Stomach (tissue), 9 donors: Measurements from ENCODE around the gene CHRND. TPM values are rescaled to one million over a fixed set of nuclear protein-coding genes. Genes with fewer than 3 reads are reported as not detected.
A peak's percentile ranks its signal among the peaks of the same experiment; 100 is the strongest.

Experiments used
- DNase-seq, 2 donors: peaks; one replicate each; pipeline versions ENCODE4 v3.0.0 to v3.0.0-alpha.2; 2013 to 2019
- H3K27ac ChIP-seq, 5 donors: fragments of 200-600 bp in 4 of 5; sonication (generic) in 4 of 5; one replicate each; pipeline ENCODE4 v1.5.1; 2013 to 2019; ENCODE audit warnings: mild to moderate bottlenecking in 1 of 5, moderate library complexity in 1 of 5
- H3K27me3 ChIP-seq, 3 donors: fragments of 200-600 bp; sonication (generic); one replicate each; pipeline ENCODE4 v1.5.1; 2017 to 2019; ENCODE audit warnings: mixed run types in 1 of 3
- H3K36me3 ChIP-seq, 4 donors: fragments of 200-600 bp; sonication (generic); 1 replicate in 3 of 4; 2 replicates in 1 of 4; pipeline ENCODE4 v1.5.1; 2016 to 2019
- H3K4me1 ChIP-seq, 4 donors: fragments of 200-600 bp; sonication (generic); one replicate each; pipeline ENCODE4 v1.5.1; 2016 to 2019
- H3K4me3 ChIP-seq, 4 donors: fragments of 200-600 bp; sonication (generic) in 3 of 4; one replicate each; pipeline ENCODE4 v1.5.1; 2016 to 2019; ENCODE audit warnings: mild to moderate bottlenecking in 1 of 4
- H3K9me3 ChIP-seq, 4 donors: fragments of 200-600 bp; sonication (generic); one replicate each; pipeline ENCODE4 v1.5.1; 2016 to 2019
- EP300 ChIP-seq: sonication (generic); formaldehyde crosslinking; IDR thresholded peaks from one replicate; pipeline ENCODE4 v1.6.1; 2017; ENCODE audit warnings: antibody characterized with exemption
- POLR2A ChIP-seq, 4 donors: fragments of 450-650 bp; IDR thresholded peaks; one replicate each; pipeline ENCODE4 v1.6.1; 2016; ENCODE audit warnings: antibody characterized with exemption in 4 of 4, control low read depth in 2 of 4, mild to moderate bottlenecking in 1 of 4, moderate library complexity in 1 of 4
- POLR2AphosphoS5 ChIP-seq, 3 donors: sonication (generic); formaldehyde crosslinking; IDR thresholded peaks; one replicate each; pipeline ENCODE4 v1.6.1; 2016; ENCODE audit warnings: antibody characterized with exemption in 3 of 3
- WGBS, 5 donors: extraction: QIAGEN DNeasy Blood & Tissue Kit in 3 of 5; methylation state at CpG; one replicate each; pipeline versions ENCODE4 v1.1.5 to v1.1.7; 2013 to 2018; 5-methylcytosine and 5-hydroxymethylcytosine counted together
- intact Hi-C: fragments of 100-400 bp; cut with DNase I; formaldehyde crosslinking; loops from one replicate; pipeline ENCODE4 v1.15.1; 2023; ENCODE audit warnings: low total_unique reads
- polyA plus RNA-seq, 3 donors: library from polyadenylated mRNA; stranded (reverse); fragments of 200-250 nt; gene quantifications; one replicate each; pipeline ENCODE4 v1.2.3, GENCODE V29; 2013
- total RNA-seq, 5 donors: library from RNA; depleted of rRNA; stranded (reverse); fragments of >200 nt; gene quantifications; one replicate each; pipeline versions ENCODE4 v1.1.0 to v1.2.3, GENCODE V29; 2014 to 2016
- TF ChIP-seq, protein P1 (sequence below), 7 experiments: fragments of 450-650 bp in 4 of 7; fragments of 200-600 bp in 3 of 7; sonication (generic) in 3 of 7; IDR thresholded peaks; one replicate each; pipeline ENCODE4 v1.5.1; 2016 to 2019; ENCODE audit warnings: antibody characterized with exemption in 7 of 7, control low read depth in 2 of 7, mild to moderate bottlenecking in 1 of 7
- donor health status: healthy with polysubstance abuse.
- donor health status: Bipolar disorder and iron deficiency.
- donor health status: healthy.

The CHRND gene
- total and polyA plus RNA-seq, 8 donors, result not detected

DNA sequence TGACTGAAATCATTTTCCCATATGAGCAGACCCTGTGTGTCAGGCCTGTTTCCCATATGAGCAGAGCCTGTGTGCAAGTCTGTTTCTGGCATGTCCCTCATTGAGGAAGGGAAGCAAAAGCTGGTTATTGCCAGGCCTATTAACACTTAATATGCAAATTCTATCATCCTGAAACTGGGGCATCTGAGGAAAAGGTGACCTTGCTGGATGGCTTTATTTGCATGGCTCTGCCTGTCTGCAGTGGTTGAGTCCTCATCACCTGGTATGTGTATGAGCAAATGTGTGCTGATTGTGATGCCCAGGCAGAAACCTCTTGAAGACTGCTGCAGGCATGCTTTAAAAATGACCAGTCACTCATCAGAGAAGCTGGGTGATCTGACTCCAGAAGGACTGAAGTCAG is 55.8 kb downstream of the CHRND start:
- Histone ChIP-seq H3K36me3 (peaks cover 4 to 62% (median 55%) of the 10 kb centered on the region in 4 donors), H3K4me1 (peaks cover 10 to 27% (median 15%) of the 10 kb centered on the region in 4 donors), H3K4me3 (no peak overlapping the region), H3K27ac (peak overlapping the region in 3 of 5 donors; percentile 19 to 87 (median 37)), H3K9me3 (peaks cover 0 to 6% (median 0%) of the 10 kb centered on the region in 4 donors), H3K27me3 (no peaks in the 10 kb centered on the region)
- no peak for DNase-seq
- intact Hi-C loops, result no loop called here
- TF ChIP-seq, protein P1, sequence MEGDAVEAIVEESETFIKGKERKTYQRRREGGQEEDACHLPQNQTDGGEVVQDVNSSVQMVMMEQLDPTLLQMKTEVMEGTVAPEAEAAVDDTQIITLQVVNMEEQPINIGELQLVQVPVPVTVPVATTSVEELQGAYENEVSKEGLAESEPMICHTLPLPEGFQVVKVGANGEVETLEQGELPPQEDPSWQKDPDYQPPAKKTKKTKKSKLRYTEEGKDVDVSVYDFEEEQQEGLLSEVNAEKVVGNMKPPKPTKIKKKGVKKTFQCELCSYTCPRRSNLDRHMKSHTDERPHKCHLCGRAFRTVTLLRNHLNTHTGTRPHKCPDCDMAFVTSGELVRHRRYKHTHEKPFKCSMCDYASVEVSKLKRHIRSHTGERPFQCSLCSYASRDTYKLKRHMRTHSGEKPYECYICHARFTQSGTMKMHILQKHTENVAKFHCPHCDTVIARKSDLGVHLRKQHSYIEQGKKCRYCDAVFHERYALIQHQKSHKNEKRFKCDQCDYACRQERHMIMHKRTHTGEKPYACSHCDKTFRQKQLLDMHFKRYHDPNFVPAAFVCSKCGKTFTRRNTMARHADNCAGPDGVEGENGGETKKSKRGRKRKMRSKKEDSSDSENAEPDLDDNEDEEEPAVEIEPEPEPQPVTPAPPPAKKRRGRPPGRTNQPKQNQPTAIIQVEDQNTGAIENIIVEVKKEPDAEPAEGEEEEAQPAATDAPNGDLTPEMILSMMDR (IDR thresholded peaks at IDR 0.05), result no peak
- TF ChIP-seq POLR2AphosphoS5 (IDR thresholded peaks at IDR 0.05), result no peak
- no peak for TF ChIP-seq POLR2A (IDR thresholded peaks at IDR 0.05)
- TF ChIP-seq EP300, result no peak

DNA sequence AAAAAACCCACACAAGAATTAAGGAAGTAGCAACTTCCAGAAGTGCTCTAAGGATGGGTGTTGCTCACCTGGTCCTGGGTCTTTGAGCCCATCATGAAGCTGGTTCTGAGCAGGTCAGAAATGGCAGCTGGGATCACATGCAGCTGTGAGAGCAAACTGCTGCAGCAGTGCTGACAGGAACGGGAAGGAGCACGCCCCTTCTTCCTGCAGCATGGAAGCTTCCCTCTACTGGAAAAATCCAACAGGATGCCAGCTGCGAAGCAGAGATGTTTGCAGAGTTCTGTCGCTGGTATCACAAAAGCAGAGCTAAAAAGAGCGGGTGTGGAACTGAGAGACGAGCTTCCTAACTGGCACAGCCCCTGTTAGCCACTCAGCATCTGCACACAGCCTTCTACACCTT is 58.3 kb downstream of the CHRND start:
- Histone ChIP-seq H3K9me3 (peaks cover 0 to 6% (median 0%) of the 10 kb centered on the region in 4 donors), H3K36me3 (peaks cover 0 to 49% (median 44%) of the 10 kb centered on the region in 4 donors), H3K4me3 (no peak overlapping the region), H3K27me3 (no peaks in the 10 kb centered on the region), H3K27ac (no peak overlapping the region), H3K4me1 (peaks cover 19 to 43% (median 27%) of the 10 kb centered on the region in 4 donors)
- no peak for DNase-seq
- intact Hi-C loops, result no loop called here
- TF ChIP-seq POLR2AphosphoS5 (IDR thresholded peaks at IDR 0.05), result no peak
- WGBS, 5 donors, result 80 to 92% (median 83%) methylated on average over 6 of the region's 6 CpGs

Other genes with a start within 250 kb of the CHRND start
- gene ALPP, start 147.4 kb upstream of the CHRND start, total RNA-seq, result not detected
- gene ALPP, start 147.4 kb upstream of the CHRND start, polyA plus RNA-seq, result not detected
- not detected for gene ALPG, start 119.3 kb upstream of the CHRND start, total RNA-seq
- gene ALPG, start 119.3 kb upstream of the CHRND start, polyA plus RNA-seq, result not detected
- 10 to 100 TPM in 1 of 5 donors, 1 to 10 TPM in 1, not detected in 3; 1.4 to 12.3 TPM for gene ALPI, start 70.0 kb upstream of the CHRND start, total RNA-seq
- not detected for gene ALPI, start 70.0 kb upstream of the CHRND start, polyA plus RNA-seq
- gene ECEL1, start 38.3 kb upstream of the CHRND start, total RNA-seq, result 1 to 10 TPM in 1 of 5 donors, not detected in 4; 1.1 TPM
- under 1 TPM in 1 of 3 donors, not detected in 2; 0.35 TPM for gene ECEL1, start 38.3 kb upstream of the CHRND start, polyA plus RNA-seq
- not detected for gene PRSS56, start 5.8 kb upstream of the CHRND start, total RNA-seq
- not detected for gene PRSS56, start 5.8 kb upstream of the CHRND start, polyA plus RNA-seq
- not detected for gene CHRNG, start 13.5 kb downstream of the CHRND start, total RNA-seq
- gene CHRNG, start 13.5 kb downstream of the CHRND start, polyA plus RNA-seq, result not detected
- 10 to 100 TPM in 2 of 5 donors, 1 to 10 TPM in 3; 1.2 to 14.5 (median 7.2) TPM for gene TIGD1, start 24.4 kb downstream of the CHRND start, total RNA-seq
- gene TIGD1, start 24.4 kb downstream of the CHRND start, polyA plus RNA-seq, result 1 to 10 TPM; 1.8 to 5.3 (median 4.8) TPM
- 10 to 100 TPM in 4 of 5 donors, 1 to 10 TPM in 1; 2.3 to 45.2 (median 28.6) TPM for gene EIF4E2, start 24.5 kb downstream of the CHRND start, total RNA-seq
- gene EIF4E2, start 24.5 kb downstream of the CHRND start, polyA plus RNA-seq, result 10 to 100 TPM; 54.7 to 79.3 (median 69.2) TPM
- 10 to 100 TPM in 2 of 5 donors, 1 to 10 TPM in 2, not detected in 1; 2.8 to 49.1 (median 9.4) TPM for gene EFHD1, start 107.4 kb downstream of the CHRND start, total RNA-seq
- gene EFHD1, start 107.4 kb downstream of the CHRND start, polyA plus RNA-seq, result 10 to 100 TPM in 1 of 3 donors, 1 to 10 TPM in 2; 6.4 to 12.7 (median 7.4) TPM
- gene GIGYF2, start 171.2 kb downstream of the CHRND start, total RNA-seq, result 100 to 1,000 TPM in 2 of 5 donors, 10 to 100 TPM in 3; 68.4 to 158 (median 87.4) TPM
- gene GIGYF2, start 171.2 kb downstream of the CHRND start, polyA plus RNA-seq, result 10 to 100 TPM in 1 of 3 donors, 1 to 10 TPM in 2; 7.1 to 17.0 (median 9.5) TPM